Vagina (tissue), 2 donors: Measurements from ENCODE around the gene CHD6. TPM values are rescaled to one million over a fixed set of nuclear protein-coding genes. Genes with fewer than 3 reads are reported as not detected.

ENCODE experiments used
- DNase-seq, 2 donors: peaks; one replicate each; pipeline ENCODE4 v3.0.0-alpha.2; 2017; ENCODE audit errors: extremely low spot score in 2 of 2
- H3K27ac ChIP-seq: fragments of 200-600 bp; sonication (generic); one replicate; pipeline ENCODE4 v1.5.1; 2019
- H3K27me3 ChIP-seq: fragments of 200-600 bp; sonication (generic); one replicate; pipeline ENCODE4 v1.5.1; 2019
- H3K36me3 ChIP-seq, 2 donors: fragments of 200-600 bp; sonication (generic); one replicate each; pipeline ENCODE4 v1.5.1; 2017 to 2019
- H3K4me1 ChIP-seq: fragments of 200-600 bp; sonication (generic); one replicate; pipeline ENCODE4 v1.5.1; 2019
- H3K4me3 ChIP-seq, 2 donors: fragments of 200-600 bp; sonication (generic); 1 replicate in 1 of 2; 2 replicates in 1 of 2; pipeline ENCODE4 v1.5.1; 2016 to 2019
- H3K9me3 ChIP-seq: fragments of 200-600 bp; sonication (generic); one replicate; pipeline ENCODE4 v1.5.1; 2019
- CTCF ChIP-seq, 3 experiments: fragments of 450-650 bp in 2 of 3; fragments of 200-600 bp in 1 of 3; sonication (generic) in 1 of 3; IDR thresholded peaks; one replicate each; pipeline ENCODE4 v1.5.1; 2017 to 2019; ENCODE audit warnings: antibody characterized with exemption in 3 of 3, mild to moderate bottlenecking in 2 of 3, moderate library complexity in 2 of 3
- POLR2A ChIP-seq, 2 donors: fragments of 450-650 bp; IDR thresholded peaks; one replicate each; pipeline ENCODE4 v1.6.1; 2017; ENCODE audit warnings: antibody characterized with exemption in 2 of 2, mild to moderate bottlenecking in 2 of 2, moderate library complexity in 2 of 2
- POLR2AphosphoS5 ChIP-seq, 2 donors: sonication (generic); formaldehyde crosslinking; IDR thresholded peaks; one replicate each; pipeline ENCODE4 v1.9.0; 2017; ENCODE audit warnings: antibody characterized with exemption in 2 of 2, mild to moderate bottlenecking in 2 of 2, low read depth in 1 of 2; ENCODE audit not compliant: insufficient read depth in 1 of 2
- intact Hi-C: fragments of 100-400 bp; cut with DNase I; formaldehyde crosslinking; loops from one replicate; pipeline ENCODE4 v1.15.1; 2023
- total RNA-seq: library from RNA; depleted of rRNA; stranded (reverse); fragments of >200 nt; gene quantifications from one replicate; pipeline ENCODE4 v1.2.3, GENCODE V29; 2016

Gene CHD6
- total RNA-seq, 1 donor from 2014 or later: 37.6 TPM

GRCh38 chr20:41551011-41551705 is 67.0 kb downstream of the CHD6 start:
- intact Hi-C loops: no loop called here
- H3K36me3 ChIP-seq: no peaks in the 10 kb centered on the region
- no peak for DNase-seq

DNA sequence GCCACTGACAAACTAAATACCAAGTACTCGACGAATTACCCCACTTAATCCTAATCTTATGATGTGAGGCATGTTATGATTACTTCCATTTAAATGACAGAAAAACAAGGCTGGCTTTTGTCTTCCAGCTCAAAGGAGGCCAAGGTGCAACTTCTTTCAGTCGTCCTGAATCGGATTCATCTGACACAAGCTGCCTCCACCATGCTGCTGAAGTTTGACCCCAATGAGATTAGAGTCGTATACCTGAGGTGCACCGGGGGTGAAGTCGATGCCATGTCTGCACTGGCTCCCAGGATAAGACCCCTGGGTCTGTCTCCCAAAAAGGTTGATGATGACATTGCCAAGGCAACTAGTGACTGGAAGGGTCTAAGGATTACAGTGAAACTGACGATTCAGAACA is 71.0 kb downstream of the CHD6 start:
- no peaks in the 10 kb centered on the region for H3K27me3 ChIP-seq
- H3K27ac ChIP-seq: no peak overlapping the region
- no peak for TF ChIP-seq POLR2A (IDR thresholded peaks at IDR 0.05)
- TF ChIP-seq CTCF (IDR thresholded peaks at IDR 0.05): no peak
- TF ChIP-seq POLR2AphosphoS5 (IDR thresholded peaks at IDR 0.05; ENCODE audit: insufficient read depth in 1 of 2, low read depth in 1 of 2): no peak
- intact Hi-C loops: no loop called here
- H3K4me3 ChIP-seq: no peak overlapping the region
- H3K4me1 ChIP-seq: no peaks in the 10 kb centered on the region
- H3K36me3 ChIP-seq: no peaks in the 10 kb centered on the region
- DNase-seq: no peak
- H3K9me3 ChIP-seq: no peaks in the 10 kb centered on the region

More at GRCh38 chr20:41551011-41551705, 67.0 kb downstream of the CHD6 start:
- H3K4me3 ChIP-seq: no peak overlapping the region
- TF ChIP-seq POLR2AphosphoS5 (IDR thresholded peaks at IDR 0.05; ENCODE audit: insufficient read depth in 1 of 2, low read depth in 1 of 2): no peak
- TF ChIP-seq CTCF (IDR thresholded peaks at IDR 0.05): no peak
- no peak for TF ChIP-seq POLR2A (IDR thresholded peaks at IDR 0.05)
- H3K27me3 ChIP-seq: no peaks in the 10 kb centered on the region
- no peaks in the 10 kb centered on the region for H3K9me3 ChIP-seq
- H3K4me1 ChIP-seq: peaks cover 5% of the 10 kb centered on the region
- H3K27ac ChIP-seq: no peak overlapping the region

- Histone ChIP-seq H3K4me3 (no peak overlapping the region), H3K27me3 (no peaks in the 10 kb centered on the region), H3K36me3 (no peaks in the 10 kb centered on the region), H3K9me3 (no peaks in the 10 kb centered on the region), H3K4me1 (no peaks in the 10 kb centered on the region), H3K27ac (no peak overlapping the region)
- DNase-seq: no peak
- no peak for TF ChIP-seq POLR2A (IDR thresholded peaks at IDR 0.05)
- TF ChIP-seq POLR2AphosphoS5 (IDR thresholded peaks at IDR 0.05; ENCODE audit: insufficient read depth in 1 of 2, low read depth in 1 of 2): no peak
- TF ChIP-seq CTCF (IDR thresholded peaks at IDR 0.05): no peak
- intact Hi-C loops: no loop called here
Measured at GRCh38 chr20:41546535-41546934, 71.6 kb downstream of the CHD6 start.

DNA sequence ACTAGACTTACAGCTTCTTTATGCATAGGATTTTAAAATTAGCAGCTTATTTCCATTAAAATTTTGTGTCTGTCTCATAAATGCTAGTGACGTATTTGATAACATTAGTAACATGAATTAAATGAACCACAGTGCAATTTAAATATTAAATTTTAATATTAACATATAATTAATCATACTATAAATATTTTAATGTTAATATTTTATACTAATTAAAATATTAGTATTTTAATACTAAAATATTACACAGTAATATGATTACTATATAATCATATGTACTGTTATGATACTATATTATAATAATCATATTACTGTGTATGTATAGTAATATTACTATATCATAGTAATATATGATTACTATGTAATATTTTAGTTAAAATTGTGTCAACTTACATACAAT is 73.7 kb downstream of the CHD6 start:
- no peaks in the 10 kb centered on the region for H3K27me3 ChIP-seq
- intact Hi-C loops: no loop called here
- H3K4me3 ChIP-seq: no peak overlapping the region
- no peaks in the 10 kb centered on the region for H3K36me3 ChIP-seq
- TF ChIP-seq POLR2A (IDR thresholded peaks at IDR 0.05): no peak
- no peak for TF ChIP-seq POLR2AphosphoS5 (IDR thresholded peaks at IDR 0.05; ENCODE audit: insufficient read depth in 1 of 2, low read depth in 1 of 2)
- no peak for TF ChIP-seq CTCF (IDR thresholded peaks at IDR 0.05)
- no peaks in the 10 kb centered on the region for H3K4me1 ChIP-seq
- no peak for DNase-seq
- no peaks in the 10 kb centered on the region for H3K9me3 ChIP-seq
- H3K27ac ChIP-seq: no peak overlapping the region

GRCh38 chr20:41540918-41541317 is 77.3 kb downstream of the CHD6 start:
- no peaks in the 10 kb centered on the region for H3K27me3 ChIP-seq
- TF ChIP-seq POLR2A (IDR thresholded peaks at IDR 0.05) (no peak), POLR2AphosphoS5 (IDR thresholded peaks at IDR 0.05; ENCODE audit: insufficient read depth in 1 of 2, low read depth in 1 of 2) (no peak), CTCF (IDR thresholded peaks at IDR 0.05) (no peak)
- no peaks in the 10 kb centered on the region for H3K4me1 ChIP-seq
- intact Hi-C loops: no loop called here
- DNase-seq: no peak
- no peaks in the 10 kb centered on the region for H3K9me3 ChIP-seq
- H3K36me3 ChIP-seq: no peaks in the 10 kb centered on the region
- no peak overlapping the region for H3K27ac ChIP-seq
- H3K4me3 ChIP-seq: no peak overlapping the region
